Peyer's patch (tissue), 4 donors: ENCODE results near the gene PCIF1.

Source experiments
- POLR2A ChIP-seq, 2 donors: fragments of 450-650 bp; IDR thresholded peaks; one replicate each; pipeline ENCODE4 v1.5.1; 2017; ENCODE audit warnings: antibody characterized with exemption in 2 of 2, mild to moderate bottlenecking in 2 of 2, moderate library complexity in 2 of 2
- TF ChIP-seq, protein P1 (sequence below), 6 experiments: fragments of 450-650 bp in 4 of 6; fragments of 200-600 bp in 2 of 6; sonication (generic) in 1 of 6; IDR thresholded peaks; one replicate each; pipeline ENCODE4 v1.5.1; 2017 to 2019; ENCODE audit warnings: antibody characterized with exemption in 6 of 6, mild to moderate bottlenecking in 3 of 6, moderate library complexity in 1 of 6

DNA sequence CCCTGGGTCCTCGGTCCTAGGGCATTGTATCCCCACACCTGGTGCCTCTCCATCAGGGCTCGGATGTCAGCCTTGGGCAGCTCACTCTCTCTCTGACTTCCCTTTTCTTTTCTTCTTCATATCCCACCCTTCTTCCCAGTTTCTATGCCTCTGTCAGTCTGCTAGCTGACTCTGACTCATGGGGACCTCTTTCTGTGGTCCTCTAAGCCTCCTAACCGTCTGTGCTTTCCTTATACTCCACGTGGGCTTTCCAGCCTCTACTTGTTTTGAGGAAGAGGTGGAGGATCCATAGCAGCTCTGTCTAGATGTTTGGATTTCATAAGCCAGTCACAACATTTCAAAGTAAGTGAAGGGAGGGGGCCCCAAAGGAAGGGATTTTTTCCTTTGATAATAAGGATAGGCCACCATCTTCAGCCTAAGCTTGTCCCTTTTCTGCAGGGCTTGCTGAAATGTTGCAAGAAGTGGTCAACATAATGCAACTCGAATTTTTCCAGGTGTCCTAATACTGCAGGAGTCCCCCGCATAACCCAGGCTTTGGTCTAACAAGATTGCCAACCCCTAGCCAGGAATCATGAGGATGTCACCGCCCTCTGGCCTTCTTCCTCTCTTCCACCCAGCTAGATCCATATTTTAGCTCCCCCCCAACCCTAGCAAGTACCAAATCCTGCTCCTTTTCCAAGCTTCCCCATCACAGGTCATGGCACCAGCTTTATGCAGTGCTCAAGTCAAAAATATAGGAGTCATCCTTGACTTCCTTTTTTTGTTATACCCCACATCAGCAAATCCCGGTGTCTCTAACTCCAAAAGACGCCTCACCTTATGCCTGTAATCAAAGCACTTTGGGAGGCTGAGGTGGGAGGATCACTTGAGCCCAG, 13.8 kb upstream of the PCIF1 start:
- TF ChIP-seq, protein P1, sequence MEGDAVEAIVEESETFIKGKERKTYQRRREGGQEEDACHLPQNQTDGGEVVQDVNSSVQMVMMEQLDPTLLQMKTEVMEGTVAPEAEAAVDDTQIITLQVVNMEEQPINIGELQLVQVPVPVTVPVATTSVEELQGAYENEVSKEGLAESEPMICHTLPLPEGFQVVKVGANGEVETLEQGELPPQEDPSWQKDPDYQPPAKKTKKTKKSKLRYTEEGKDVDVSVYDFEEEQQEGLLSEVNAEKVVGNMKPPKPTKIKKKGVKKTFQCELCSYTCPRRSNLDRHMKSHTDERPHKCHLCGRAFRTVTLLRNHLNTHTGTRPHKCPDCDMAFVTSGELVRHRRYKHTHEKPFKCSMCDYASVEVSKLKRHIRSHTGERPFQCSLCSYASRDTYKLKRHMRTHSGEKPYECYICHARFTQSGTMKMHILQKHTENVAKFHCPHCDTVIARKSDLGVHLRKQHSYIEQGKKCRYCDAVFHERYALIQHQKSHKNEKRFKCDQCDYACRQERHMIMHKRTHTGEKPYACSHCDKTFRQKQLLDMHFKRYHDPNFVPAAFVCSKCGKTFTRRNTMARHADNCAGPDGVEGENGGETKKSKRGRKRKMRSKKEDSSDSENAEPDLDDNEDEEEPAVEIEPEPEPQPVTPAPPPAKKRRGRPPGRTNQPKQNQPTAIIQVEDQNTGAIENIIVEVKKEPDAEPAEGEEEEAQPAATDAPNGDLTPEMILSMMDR (IDR thresholded peaks at IDR 0.05) = no peak
- TF ChIP-seq POLR2A (IDR thresholded peaks at IDR 0.05) = no peak
